ENCODE data around the gene MT1A.

Gene MT1A

GRCh38 chr16:56610609-56611111 is 27.8 kb upstream of the MT1A start:
- no peak overlapping the region for H3K4me3 ChIP-seq (ENCODE audit: low read depth, low read length)

GRCh38 chr16:56611281-56611833 is 27.1 kb upstream of the MT1A start:
- TF ChIP-seq CTCF (IDR thresholded peaks at IDR 0.05; ENCODE audit: borderline replicate concordance, insufficient read depth, low read depth, low read length) = no peak
- no peak overlapping the region for H3K4me3 ChIP-seq (ENCODE audit: low read depth, low read length)

More at GRCh38 chr16:56610609-56611111, 27.8 kb upstream of the MT1A start:
- no peak for TF ChIP-seq CTCF (IDR thresholded peaks at IDR 0.05; ENCODE audit: borderline replicate concordance, insufficient read depth, low read depth, low read length)

- no peak for TF ChIP-seq CTCF (IDR thresholded peaks at IDR 0.05; ENCODE audit: borderline replicate concordance, insufficient read depth, low read depth, low read length)
- H3K4me3 ChIP-seq (ENCODE audit: low read depth, low read length) = no peak overlapping the region
These were observed 24.8 kb upstream of the MT1A start for GRCh38 chr16:56613706-56614105.

- no peak for TF ChIP-seq CTCF (IDR thresholded peaks at IDR 0.05; ENCODE audit: borderline replicate concordance, insufficient read depth, low read depth, low read length)
These were observed 23.9 kb upstream of the MT1A start for GRCh38 chr16:56614549-56614991.

GRCh38 chr16:56615353-56615752 is 23.1 kb upstream of the MT1A start:
- TF ChIP-seq CTCF (IDR thresholded peaks at IDR 0.05; ENCODE audit: borderline replicate concordance, insufficient read depth, low read depth, low read length) = no peak
- no peak overlapping the region for H3K4me3 ChIP-seq (ENCODE audit: low read depth, low read length)

More at GRCh38 chr16:56614549-56614991, 23.9 kb upstream of the MT1A start:
- no peak overlapping the region for H3K4me3 ChIP-seq (ENCODE audit: low read depth, low read length)

GRCh38 chr16:56616608-56617211 is 21.8 kb upstream of the MT1A start:
- no peak for TF ChIP-seq CTCF (IDR thresholded peaks at IDR 0.05; ENCODE audit: borderline replicate concordance, insufficient read depth, low read depth, low read length)
- no peak overlapping the region for H3K4me3 ChIP-seq (ENCODE audit: low read depth, low read length)
